Ovary (tissue), 9 donors: Measurements from ENCODE around the gene TMEM269. TPM values are rescaled to one million over a fixed set of nuclear protein-coding genes. Genes with fewer than 3 reads are reported as not detected.

Experiments
- DNase-seq, 5 donors: peaks; one replicate each; pipeline ENCODE4 v3.0.0-alpha.2; 2019 to 2020
- H3K27ac ChIP-seq, 2 donors: fragments of 200-600 bp; one replicate each; pipeline versions ENCODE4 v1.5.1 to v1.8.0; 2019 to 2022
- H3K27me3 ChIP-seq: fragments of 200-600 bp; one replicate; pipeline ENCODE4 v1.8.0; 2022
- H3K36me3 ChIP-seq: fragments of 200-600 bp; sonication (generic); one replicate; pipeline ENCODE4 v1.5.1; 2019
- H3K4me1 ChIP-seq: one replicate; pipeline ENCODE4 v1.8.1; 2013; ENCODE audit warnings: mild to moderate bottlenecking, moderate library complexity; ENCODE audit not compliant: insufficient read depth
- H3K4me3 ChIP-seq: fragments of 200-600 bp; sonication (generic); one replicate; pipeline ENCODE4 v1.5.1; 2017
- H3K9me3 ChIP-seq, 2 donors: fragments of 200-600 bp in 1 of 2; sonication (generic) in 1 of 2; one replicate each; pipeline versions ENCODE4 v1.5.1 to v1.8.1; 2013 to 2019; ENCODE audit warnings: mild to moderate bottlenecking in 1 of 2, moderate library complexity in 1 of 2
- EP300 ChIP-seq: sonication (generic); formaldehyde crosslinking; IDR thresholded peaks from one replicate; pipeline ENCODE4 v1.6.1; 2017; ENCODE audit warnings: antibody characterized with exemption
- POLR2A ChIP-seq: fragments of 450-650 bp; IDR thresholded peaks from one replicate; pipeline ENCODE4 v1.6.1; 2017; ENCODE audit warnings: antibody characterized with exemption, mild to moderate bottlenecking, moderate library complexity
- WGBS, 3 donors: extraction: QIAGEN DNeasy Blood & Tissue Kit in 1 of 3; methylation state at CpG; one replicate each; pipeline versions ENCODE4 v1.1.5 to v1.1.7; 2013 to 2017; 5-methylcytosine and 5-hydroxymethylcytosine counted together
- intact Hi-C, 4 donors: fragments of 100-400 bp; cut with DNase I; formaldehyde crosslinking; loops; one replicate each; pipeline versions ENCODE4 v1.11.0 to v1.15.1; 2022 to 2023
- polyA plus RNA-seq, 2 donors: library from polyadenylated mRNA; stranded (reverse); fragments of 200-250 nt in 1 of 2; fragments of 350-450 nt in 1 of 2; fragmentation: Illumina TruSeq in 1 of 2; extraction: RNeasy Lipid Tissue Mini Kit (QIAGEN cat#74804) in 1 of 2; gene quantifications; one replicate each; pipeline ENCODE4 v1.2.3, GENCODE V29; 2013 to 2014
- total RNA-seq, 7 donors: library from RNA; depleted of rRNA in 2 of 7; stranded (reverse); fragments of >200 nt in 2 of 7; fragmentation: NEBNext Ultra II Directional in 3 of 7; extraction: Animal tissue kit (Norgen Biotek cat#: 25700) in 3 of 7; gene quantifications; one replicate each; pipeline versions ENCODE4 v1.1.0 to v1.2.4, GENCODE V29; 2016 to 2023
- TF ChIP-seq, protein P1 (sequence below), 3 donors: fragments of 450-650 bp in 2 of 3; fragments of 200-600 bp in 1 of 3; IDR thresholded peaks; one replicate each; pipeline versions ENCODE4 v1.5.1 to v1.8.0; 2016 to 2022; ENCODE audit warnings: antibody characterized with exemption in 3 of 3, mild to moderate bottlenecking in 1 of 3
- donor health status: DM: no; HTN: no; CAD: no; lungs with moderate emphysema.
- donor health status: DM: no; HTN: no; CAD: no.
- donor health status: Bipolar disorder and iron deficiency.
- donor health status: DM: yes; HTN: yes; CAD: no.
- donor health status: DM: no; HTN: no; CAD: no.
- donor health status: DM: yes; HTN: yes; CAD: no.

TMEM269 gene
- total and polyA plus RNA-seq, 9 donors = 0.07 to 0.62 (median 0.31) TPM; not detected in 3

DNA sequence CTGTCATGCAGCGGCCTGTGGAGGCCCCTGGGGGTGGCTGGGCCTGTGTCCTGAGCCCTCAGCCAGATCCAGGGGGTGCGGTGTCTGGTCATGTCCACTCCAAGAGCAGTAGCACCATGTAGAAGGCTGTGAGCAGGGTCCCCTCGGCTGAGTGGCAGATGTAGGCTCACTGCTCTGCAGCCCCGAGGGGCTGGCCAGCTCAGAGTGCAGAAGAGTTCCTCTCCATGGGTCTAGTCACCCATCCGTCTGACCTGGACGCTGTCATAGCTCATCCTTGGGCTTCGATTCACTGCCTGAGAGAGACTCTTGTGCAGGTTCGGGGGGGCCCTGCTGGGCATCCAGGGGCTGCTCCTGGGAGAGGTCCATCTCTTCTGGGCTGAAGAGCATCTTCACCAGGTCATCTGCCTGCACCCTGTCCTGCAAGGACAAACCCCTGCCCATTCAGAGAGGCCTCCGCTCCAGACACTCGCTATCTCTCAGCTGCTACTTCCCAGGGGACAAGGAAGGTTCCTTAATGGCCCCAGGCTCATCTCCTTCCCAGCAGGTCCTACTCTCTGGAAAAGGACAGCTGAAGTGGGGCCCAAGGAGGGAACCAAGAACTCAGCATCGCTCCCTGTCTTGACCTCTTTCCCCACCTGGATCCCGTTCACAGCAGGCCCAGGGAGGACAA is 38.2 kb upstream of the TMEM269 start:
- no peaks in the 10 kb centered on the region for H3K9me3 ChIP-seq
- no peak overlapping the region for H3K4me3 ChIP-seq
- TF ChIP-seq EP300 (no peak), POLR2A (no peak)
- TF ChIP-seq, protein P1, sequence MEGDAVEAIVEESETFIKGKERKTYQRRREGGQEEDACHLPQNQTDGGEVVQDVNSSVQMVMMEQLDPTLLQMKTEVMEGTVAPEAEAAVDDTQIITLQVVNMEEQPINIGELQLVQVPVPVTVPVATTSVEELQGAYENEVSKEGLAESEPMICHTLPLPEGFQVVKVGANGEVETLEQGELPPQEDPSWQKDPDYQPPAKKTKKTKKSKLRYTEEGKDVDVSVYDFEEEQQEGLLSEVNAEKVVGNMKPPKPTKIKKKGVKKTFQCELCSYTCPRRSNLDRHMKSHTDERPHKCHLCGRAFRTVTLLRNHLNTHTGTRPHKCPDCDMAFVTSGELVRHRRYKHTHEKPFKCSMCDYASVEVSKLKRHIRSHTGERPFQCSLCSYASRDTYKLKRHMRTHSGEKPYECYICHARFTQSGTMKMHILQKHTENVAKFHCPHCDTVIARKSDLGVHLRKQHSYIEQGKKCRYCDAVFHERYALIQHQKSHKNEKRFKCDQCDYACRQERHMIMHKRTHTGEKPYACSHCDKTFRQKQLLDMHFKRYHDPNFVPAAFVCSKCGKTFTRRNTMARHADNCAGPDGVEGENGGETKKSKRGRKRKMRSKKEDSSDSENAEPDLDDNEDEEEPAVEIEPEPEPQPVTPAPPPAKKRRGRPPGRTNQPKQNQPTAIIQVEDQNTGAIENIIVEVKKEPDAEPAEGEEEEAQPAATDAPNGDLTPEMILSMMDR (IDR thresholded peaks at IDR 0.05) = no peak
- no peaks in the 10 kb centered on the region for H3K27me3 ChIP-seq
- DNase-seq = no peak
- no peak overlapping the region for H3K27ac ChIP-seq
- H3K36me3 ChIP-seq = no peaks in the 10 kb centered on the region
- no peaks in the 10 kb centered on the region for H3K4me1 ChIP-seq
- 87 to 94% (median 89%) methylated on average over 8 to 12 of the region's 12 CpGs for WGBS, 3 donors
- intact Hi-C loops = no loop called here

DNA sequence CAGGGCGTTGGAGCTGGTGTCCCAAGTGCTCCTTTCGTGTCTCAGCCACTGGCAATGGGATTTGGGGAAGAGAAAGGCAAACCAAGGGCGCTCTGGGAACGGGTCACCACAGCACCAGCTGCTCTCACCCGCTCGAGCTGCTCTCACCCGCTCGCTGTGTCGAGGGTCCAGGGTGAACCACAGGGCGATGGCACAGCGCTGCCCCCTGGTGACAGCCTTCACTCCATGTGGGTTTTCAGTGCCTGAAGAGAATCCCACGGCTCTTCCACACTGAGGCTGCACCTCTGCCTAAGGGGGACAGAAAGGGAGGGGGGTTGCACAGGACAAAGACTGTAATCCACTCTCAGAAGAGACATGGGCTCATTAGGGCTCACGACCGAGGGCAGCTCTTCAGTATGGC is 37.7 kb upstream of the TMEM269 start:
- TF ChIP-seq EP300 (no peak), POLR2A (no peak)
- TF ChIP-seq, protein P1 (IDR thresholded peaks at IDR 0.05) = no peak
- intact Hi-C loops = no loop called here
- Histone ChIP-seq H3K4me3 (no peak overlapping the region), H3K27me3 (no peaks in the 10 kb centered on the region), H3K27ac (no peak overlapping the region), H3K36me3 (no peaks in the 10 kb centered on the region), H3K4me1 (no peaks in the 10 kb centered on the region), H3K9me3 (no peaks in the 10 kb centered on the region)
- peak in 4 of 5 donors; percentile 33 to 65 (median 43) for DNase-seq
- WGBS, 3 donors = 52 to 59% (median 56%) methylated on average over 14 of the region's 14 CpGs

DNA sequence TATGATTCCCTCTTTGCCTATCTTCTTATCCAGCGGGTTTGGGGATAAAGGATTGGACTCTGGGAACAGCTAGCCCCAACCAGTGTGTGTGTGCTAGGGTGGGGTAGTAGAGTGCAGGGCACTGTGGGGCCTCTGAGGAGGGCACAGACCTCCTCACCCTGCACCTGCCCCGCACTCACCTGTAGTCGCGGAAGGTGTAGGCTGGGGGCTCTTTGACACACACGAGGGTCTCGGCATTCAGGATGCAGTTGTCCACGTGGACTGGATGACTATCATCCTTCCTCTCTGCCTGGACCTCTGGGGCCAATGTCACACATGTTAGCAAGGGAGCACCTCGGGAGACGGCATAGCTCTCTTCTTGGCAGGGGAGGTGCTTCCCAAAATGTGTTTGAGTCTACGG is 36.8 kb upstream of the TMEM269 start:
- DNase-seq = no peak
- 75 to 85% (median 81%) methylated on average over 9 to 10 of the region's 10 CpGs for WGBS, 3 donors
- Histone ChIP-seq H3K27ac (no peak overlapping the region), H3K27me3 (no peaks in the 10 kb centered on the region), H3K4me1 (no peaks in the 10 kb centered on the region), H3K4me3 (no peak overlapping the region), H3K9me3 (no peaks in the 10 kb centered on the region), H3K36me3 (no peaks in the 10 kb centered on the region)
- intact Hi-C loops = no loop called here
- TF ChIP-seq, protein P1 (IDR thresholded peaks at IDR 0.05) = no peak
- TF ChIP-seq POLR2A (no peak), EP300 (no peak)

DNA sequence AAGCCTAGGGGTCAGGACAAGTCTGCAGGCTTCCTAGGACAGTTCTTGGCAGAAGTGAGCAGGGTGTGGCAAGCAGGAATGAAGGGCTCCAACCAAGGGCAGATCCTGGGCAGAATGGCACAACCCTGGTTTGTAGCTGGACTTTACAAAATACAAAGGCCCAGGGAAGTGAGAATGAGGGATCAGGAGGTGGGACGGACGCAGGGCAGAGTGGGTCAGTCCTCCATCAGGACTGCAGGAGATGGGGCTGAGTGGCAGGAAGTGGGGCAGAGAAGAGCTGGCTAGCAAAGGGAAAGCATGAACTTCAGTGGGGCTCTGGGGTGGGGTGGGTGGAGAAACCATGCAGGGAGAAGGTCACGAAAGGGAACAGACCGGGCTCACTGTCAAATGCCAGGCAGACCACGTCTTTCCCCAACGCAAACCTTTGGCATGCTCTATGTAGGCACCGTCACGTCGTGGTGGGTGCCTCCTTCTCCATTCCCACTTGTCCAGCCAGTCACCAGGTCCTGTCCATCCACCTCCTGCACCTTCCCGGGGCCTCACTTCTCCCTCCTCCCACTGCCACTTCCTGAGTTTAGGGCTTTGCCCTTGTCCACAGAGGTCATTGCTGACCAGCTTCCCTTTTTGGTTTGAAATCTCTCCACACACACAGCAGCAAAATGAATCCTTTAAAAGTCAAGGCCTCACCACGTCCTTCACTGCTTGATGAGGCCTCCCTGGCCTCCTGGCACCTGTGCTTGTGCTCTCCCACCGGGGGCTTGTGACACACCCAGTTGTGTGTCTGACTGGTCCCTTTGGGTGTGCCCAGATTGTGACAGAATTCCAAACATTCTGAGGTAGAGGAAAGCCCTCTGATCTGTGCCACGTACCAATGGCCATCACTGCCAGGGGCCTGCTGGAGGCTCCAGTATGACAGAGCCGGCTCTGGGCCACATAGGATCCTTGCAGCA is 36.1 kb upstream of the TMEM269 start:
- no peak for DNase-seq
- no peaks in the 10 kb centered on the region for H3K36me3 ChIP-seq
- 80 to 87% (median 84%) methylated on average over 14 of the region's 14 CpGs for WGBS, 3 donors

More for the DNA sequence above, 36.1 kb upstream of the TMEM269 start:
- no peaks in the 10 kb centered on the region for H3K4me1 ChIP-seq
- H3K9me3 ChIP-seq = no peaks in the 10 kb centered on the region
- no peak overlapping the region for H3K4me3 ChIP-seq
- intact Hi-C loops = no loop called here
- TF ChIP-seq, protein P1 (IDR thresholded peaks at IDR 0.05) = no peak
- no peak for TF ChIP-seq POLR2A
- no peak for TF ChIP-seq EP300
- H3K27me3 ChIP-seq = no peaks in the 10 kb centered on the region
- H3K27ac ChIP-seq = no peak overlapping the region
